K562 (cell line): ENCODE data around the gene ABCA3. TPM values are rescaled to one million over a fixed set of nuclear protein-coding genes. Genes with fewer than 3 reads are reported as not detected.

Experiments used
- ARID1B ChIP-seq: fragments of 450-650 bp; IDR thresholded peaks from 2 replicates; pipeline ENCODE4 v1.6.1; 2016; ENCODE audit warnings: antibody characterized with exemption, mild to moderate bottlenecking, inconsistent platforms
- BRF1 ChIP-seq: IDR thresholded peaks from 3 replicates; pipeline ENCODE4 v1.6.1; 2011; ENCODE audit warnings: borderline replicate concordance, mild to moderate bottlenecking; ENCODE audit not compliant: insufficient read length; ENCODE audit errors: extremely low read depth
- DPF2 ChIP-seq: fragments of 450-650 bp; IDR thresholded peaks from 2 replicates; pipeline ENCODE4 v1.6.1; 2016
- E2F3 ChIP-seq: fragments of 250-450 bp; sonication (Bioruptor Pico); IDR thresholded peaks from 2 replicates; pipeline ENCODE4 v1.4.0; 2020; ENCODE audit warnings: mild to moderate bottlenecking
- HINFP ChIP-seq: fragments of 450-650 bp; conservative IDR thresholded peaks from 2 replicates; pipeline ENCODE4 v1.6.1; 2016; ENCODE audit warnings: missing genetic modification characterization, low read depth, mild to moderate bottlenecking, control low read depth, missing compliant biosample characterization
- ILF3 ChIP-seq: fragments of 450-650 bp; IDR thresholded peaks from 2 replicates; pipeline ENCODE4 v1.6.1; 2018; ENCODE audit warnings: antibody characterized with exemption, mild to moderate bottlenecking, moderate library complexity, borderline replicate concordance
- MAZ ChIP-seq, 2 experiments: fragments of 450-650 bp in 1 of 2; sonication (generic) in 1 of 2; formaldehyde crosslinking; IDR thresholded peaks in 1 of 2; conservative IDR thresholded peaks in 1 of 2; 2 replicates each; pipeline versions ENCODE4 v1.4.0 to v1.5.0; 2020; ENCODE audit warnings: mild to moderate bottlenecking in 1 of 2, missing genetic modification reagents in 1 of 2
- MBD1 ChIP-seq: fragments of 250-450 bp; sonication (Bioruptor Pico); IDR thresholded peaks from 2 replicates; pipeline ENCODE4 v1.8.0; 2022; ENCODE audit warnings: inconsistent platforms
- MLLT1 ChIP-seq, 2 experiments: fragments of 450-650 bp; IDR thresholded peaks; 2 replicates each; pipeline ENCODE4 v1.6.1; 2016
- POLR2AphosphoS2 ChIP-seq: IDR thresholded peaks from 2 replicates; pipeline ENCODE4 v1.6.1; 2012; ENCODE audit warnings: low read length, improper control_type of control experiment
- PRDM10 ChIP-seq: fragments of 450-650 bp; IDR thresholded peaks from 2 replicates; pipeline ENCODE4 v1.6.1; 2018; ENCODE audit not compliant: partially characterized antibody
- PREB ChIP-seq: sonication (generic); formaldehyde crosslinking; IDR thresholded peaks from 2 replicates; pipeline ENCODE4 v1.8.1; 2023; ENCODE audit warnings: mild to moderate bottlenecking, missing genetic modification reagents
- SRSF9 ChIP-seq: fragments of 200-400 bp; formaldehyde crosslinking; IDR thresholded peaks from 2 replicates; pipeline ENCODE4 v1.6.1; 2017; ENCODE audit warnings: low read depth, low read length, borderline replicate concordance
- TCF7 ChIP-seq: sonication (generic); IDR thresholded peaks from 2 replicates; pipeline ENCODE4 v1.6.1; 2016; ENCODE audit warnings: antibody characterized with exemption, borderline replicate concordance
- ZNF41 ChIP-seq: fragments of 250-450 bp; sonication (Bioruptor Pico); conservative IDR thresholded peaks from 2 replicates; pipeline ENCODE4 v1.4.0; 2020; ENCODE audit warnings: mild to moderate bottlenecking
- ZNF778 ChIP-seq: fragments of 450-650 bp; formaldehyde crosslinking; IDR thresholded peaks from 2 replicates; pipeline ENCODE4 v1.4.0; 2020; ENCODE audit warnings: mild to moderate bottlenecking, moderate library complexity
- ZSCAN29 ChIP-seq: fragments of 450-650 bp; IDR thresholded peaks from 2 replicates; pipeline ENCODE4 v1.6.1; 2017
- polyA plus RNA-seq, 8 experiments: library from polyadenylated mRNA; depleted of rRNA in 4 of 8; stranded (reverse) in 5 of 8; unstranded in 3 of 8; fragments of >200 nt; fragmentation: Nextera tagmentation in 2 of 8; fragmentation: Illumina TruSeq in 1 of 8; extraction: Ambion mirVana in 2 of 8; extraction: Trizol in 1 of 8; gene quantifications; 2 replicates each; pipeline versions ENCODE4 v1.2.1 to v1.2.3, GENCODE V29; 2011 to 2014; ENCODE audit warnings: inconsistent platforms in 1 of 8, missing spikeins in 1 of 8
- total RNA-seq, 7 experiments: library from RNA; depleted of rRNA in 6 of 7; stranded (reverse); fragments of >200 nt in 6 of 7; fragmentation: Illumina TruSeq in 2 of 7; extraction: Trizol in 2 of 7; gene quantifications; 2 replicates each; pipeline versions ENCODE4 v1.2.1 to v1.2.3, GENCODE V29; 2011 to 2021; ENCODE audit warnings: low replicate concordance in 1 of 7

ABCA3 gene
- total and polyA plus RNA-seq, 9 of the 15 experiments (the other 6 are each of a cell fraction or from before 2014, with no cell fraction given), result 0.66 to 23.7 (median 6.9) TPM

- TF ChIP-seq ZSCAN29 (0 out of 2 replicates have a peak, but pooled peaks have one; percentile 16), ARID1B (0 out of 2 replicates have a peak, but pooled peaks have one; percentile 30), ZNF41 (peak; percentile 57; the same call in 1 of the 2 replicates), ZNF778 (no peak), TCF7 (0 out of 2 replicates have a peak, but pooled peaks have one; percentile 43), BRF1 (no peak), SRSF9 (no peak), ILF3 (0 out of 2 replicates have a peak, but pooled peaks have one; percentile 50), MBD1 (CRISPR knock-in tag) (peak; percentile 100), DPF2 (peak; percentile 66; the same call in 1 of the 2 replicates), PRDM10 (peak; percentile 42), E2F3 (CRISPR knock-in tag) (peak; percentile 80), HINFP (0 out of 2 replicates have a peak, but pooled peaks have one; percentile 35), POLR2AphosphoS2 (no peak), PREB (CRISPR knock-in tag) (0 out of 2 replicates have a peak, but pooled peaks have one; percentile 25), MLLT1 (IDR thresholded peaks at IDR 0.05) (0 out of 4 replicates have a peak, but pooled peaks have one; percentile 21 to 29), MAZ (CRISPR knock-in tag; conservative IDR thresholded peaks at IDR 0.05 in 1 of 2, IDR thresholded peaks at IDR 0.05 in 1 of 2) (peak; percentile 83 to 92)
These were observed at the start of gene ABCA3 (continued) for GRCh38 chr16:2340564-2341455.
